OCI-LY1 (cell line): Measurements from ENCODE around the gene LSAMP.

Experiments
- H2AFZ ChIP-seq: fragments of 200-600 bp; sonication (generic), shearing (Covaris generic); 2 replicates; pipeline ENCODE4 v1.6.0; 2014; ENCODE audit warnings: antibody characterized with exemption, mild to moderate bottlenecking, low read length
- H3F3A ChIP-seq: fragments of 200-600 bp; sonication (generic), shearing (Covaris generic); 2 replicates; pipeline ENCODE4 v1.6.0; 2014; ENCODE audit warnings: mild to moderate bottlenecking, antibody characterized with exemption, low read length, moderate library complexity; ENCODE audit not compliant: insufficient read depth
- H3K27ac ChIP-seq: fragments of 200-600 bp; sonication (generic); 2 replicates; pipeline ENCODE4 v1.5.1; 2014; ENCODE audit warnings: low read length, mixed run types, mild to moderate bottlenecking, low read depth; ENCODE audit not compliant: poor library complexity, severe bottlenecking
- H3K27me3 ChIP-seq: fragments of 200-600 bp; sonication (generic); 2 replicates; pipeline ENCODE4 v1.6.0; 2014; ENCODE audit warnings: antibody characterized with exemption, mild to moderate bottlenecking, low read length, moderate library complexity; ENCODE audit not compliant: insufficient read depth
- H3K36me3 ChIP-seq: fragments of 200-600 bp; sonication (generic); 2 replicates; pipeline ENCODE4 v1.6.1; 2014; ENCODE audit warnings: mild to moderate bottlenecking, antibody characterized with exemption, low read length, moderate library complexity, mixed read lengths; ENCODE audit not compliant: insufficient read depth
- H3K4me1 ChIP-seq: fragments of 200-600 bp; sonication (generic); 2 replicates; pipeline ENCODE4 v1.5.1; 2014; ENCODE audit warnings: mild to moderate bottlenecking, low read length, moderate library complexity; ENCODE audit not compliant: insufficient read depth, severe bottlenecking
- H3K4me2 ChIP-seq: fragments of 200-600 bp; sonication (generic), shearing (Covaris generic); 2 replicates; pipeline ENCODE4 v1.6.1; 2014; ENCODE audit warnings: low read length
- H3K4me3 ChIP-seq: fragments of 200-600 bp; sonication (generic); 2 replicates; pipeline ENCODE4 v1.5.1; 2014; ENCODE audit warnings: low read length, low read depth, mild to moderate bottlenecking, mixed read lengths; ENCODE audit not compliant: poor library complexity, severe bottlenecking
- H3K79me2 ChIP-seq: fragments of 200-600 bp; shearing (Covaris generic); 2 replicates; pipeline ENCODE4 v1.6.1; 2016; ENCODE audit warnings: mixed run types, low read length, mixed read lengths; ENCODE audit not compliant: insufficient read depth
- H3K9ac ChIP-seq: fragments of 200-600 bp; sonication (generic), shearing (Covaris generic); 2 replicates; pipeline ENCODE4 v1.6.1; 2014; ENCODE audit warnings: mild to moderate bottlenecking, low read length, mixed read lengths
- H3K9me2 ChIP-seq: fragments of 200-600 bp; sonication (generic), shearing (Covaris generic); 2 replicates; pipeline ENCODE4 v1.6.1; 2014; ENCODE audit warnings: low read depth, mild to moderate bottlenecking, low read length, mixed read lengths
- H3K9me3 ChIP-seq: fragments of 200-600 bp; shearing (Covaris generic); 2 replicates; pipeline ENCODE4 v1.6.1; 2014; ENCODE audit warnings: low read length, mixed read lengths
- H4K20me1 ChIP-seq: fragments of 200-600 bp; sonication (generic), shearing (Covaris generic); 2 replicates; pipeline ENCODE4 v1.6.0; 2016; ENCODE audit warnings: mild to moderate bottlenecking, low read length; ENCODE audit not compliant: insufficient read depth
- EZH2 ChIP-seq: fragments of 200-600 bp; sonication (generic), shearing (Covaris generic); IDR thresholded peaks from 2 replicates; pipeline ENCODE4 v1.8.0; 2017; ENCODE audit warnings: borderline replicate concordance, mixed run types, mild to moderate bottlenecking, antibody characterized with exemption, low read length, moderate library complexity, mixed read lengths
- TF ChIP-seq, protein P1 (sequence below): fragments of 200-600 bp; sonication (generic), shearing (Covaris generic); IDR thresholded peaks from 2 replicates; pipeline ENCODE4 v1.5.1; 2017; ENCODE audit warnings: mild to moderate bottlenecking, antibody characterized with exemption, low read length, moderate library complexity, mixed read lengths

Gene LSAMP

GRCh38 chr3:116393199-116393598 lies 52.1 kb downstream of the LSAMP start:
- Histone ChIP-seq H3K79me2 (no peaks in the 10 kb centered on the region), H3K9me2 (no peaks in the 10 kb centered on the region), H3K4me3 (no peak overlapping the region), H3K4me1 (no peaks in the 10 kb centered on the region), H3K27ac (no peak overlapping the region), H4K20me1 (no peaks in the 10 kb centered on the region), H3F3A (no peaks in the 10 kb centered on the region), H2AFZ (no peak overlapping the region), H3K4me2 (no peak overlapping the region), H3K9ac (no peak overlapping the region), H3K36me3 (no peaks in the 10 kb centered on the region), H3K9me3 (no peaks in the 10 kb centered on the region), H3K27me3 (no peaks in the 10 kb centered on the region)
- no peak for TF ChIP-seq EZH2
- TF ChIP-seq, protein P1, sequence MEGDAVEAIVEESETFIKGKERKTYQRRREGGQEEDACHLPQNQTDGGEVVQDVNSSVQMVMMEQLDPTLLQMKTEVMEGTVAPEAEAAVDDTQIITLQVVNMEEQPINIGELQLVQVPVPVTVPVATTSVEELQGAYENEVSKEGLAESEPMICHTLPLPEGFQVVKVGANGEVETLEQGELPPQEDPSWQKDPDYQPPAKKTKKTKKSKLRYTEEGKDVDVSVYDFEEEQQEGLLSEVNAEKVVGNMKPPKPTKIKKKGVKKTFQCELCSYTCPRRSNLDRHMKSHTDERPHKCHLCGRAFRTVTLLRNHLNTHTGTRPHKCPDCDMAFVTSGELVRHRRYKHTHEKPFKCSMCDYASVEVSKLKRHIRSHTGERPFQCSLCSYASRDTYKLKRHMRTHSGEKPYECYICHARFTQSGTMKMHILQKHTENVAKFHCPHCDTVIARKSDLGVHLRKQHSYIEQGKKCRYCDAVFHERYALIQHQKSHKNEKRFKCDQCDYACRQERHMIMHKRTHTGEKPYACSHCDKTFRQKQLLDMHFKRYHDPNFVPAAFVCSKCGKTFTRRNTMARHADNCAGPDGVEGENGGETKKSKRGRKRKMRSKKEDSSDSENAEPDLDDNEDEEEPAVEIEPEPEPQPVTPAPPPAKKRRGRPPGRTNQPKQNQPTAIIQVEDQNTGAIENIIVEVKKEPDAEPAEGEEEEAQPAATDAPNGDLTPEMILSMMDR: no peak

DNA sequence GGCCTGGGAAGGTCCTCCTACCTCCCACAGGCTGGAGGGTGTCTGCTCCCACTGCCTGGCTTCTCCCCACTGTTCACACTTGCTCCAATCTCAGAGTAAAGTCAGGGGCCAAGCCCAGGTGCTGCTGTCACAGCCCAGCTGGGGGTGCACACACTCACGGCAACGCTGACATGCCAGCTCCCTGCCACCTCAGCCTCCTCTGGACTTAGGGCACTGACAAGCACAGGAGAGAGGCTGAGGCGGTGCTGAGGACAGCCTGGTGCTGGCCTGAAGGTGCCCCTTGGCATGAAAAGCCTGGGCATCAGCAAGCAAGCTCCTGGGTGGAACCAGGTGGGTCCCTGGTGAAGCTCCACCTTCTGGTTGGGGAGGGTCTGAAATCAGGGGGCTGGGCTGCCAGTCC lies 53.0 kb downstream of the LSAMP start:
- no peaks in the 10 kb centered on the region for H3K79me2 ChIP-seq
- no peaks in the 10 kb centered on the region for H4K20me1 ChIP-seq
- no peak overlapping the region for H3K27ac ChIP-seq
- no peaks in the 10 kb centered on the region for H3F3A ChIP-seq
- H3K27me3 ChIP-seq: no peaks in the 10 kb centered on the region
- H2AFZ ChIP-seq: no peak overlapping the region
- no peaks in the 10 kb centered on the region for H3K36me3 ChIP-seq
- no peak overlapping the region for H3K9ac ChIP-seq
- H3K9me3 ChIP-seq: no peaks in the 10 kb centered on the region
- H3K9me2 ChIP-seq: no peaks in the 10 kb centered on the region
- no peaks in the 10 kb centered on the region for H3K4me1 ChIP-seq
- no peak for TF ChIP-seq EZH2
- TF ChIP-seq, protein P1: no peak
- H3K4me3 ChIP-seq: no peak overlapping the region
- no peak overlapping the region for H3K4me2 ChIP-seq

- H3K9ac ChIP-seq: no peak overlapping the region
- no peaks in the 10 kb centered on the region for H3K27me3 ChIP-seq
- H3K27ac ChIP-seq: no peak overlapping the region
Observed at GRCh38 chr3:116391296-116392201, 53.7 kb downstream of the LSAMP start.

More at GRCh38 chr3:116391296-116392201, 53.7 kb downstream of the LSAMP start:
- Histone ChIP-seq H2AFZ (no peak overlapping the region), H3K9me3 (no peaks in the 10 kb centered on the region), H3F3A (no peaks in the 10 kb centered on the region), H3K9me2 (no peaks in the 10 kb centered on the region), H3K4me3 (no peak overlapping the region), H3K79me2 (no peaks in the 10 kb centered on the region), H3K4me2 (no peak overlapping the region), H3K4me1 (no peaks in the 10 kb centered on the region), H4K20me1 (no peaks in the 10 kb centered on the region), H3K36me3 (no peaks in the 10 kb centered on the region)
- TF ChIP-seq EZH2: no peak
- TF ChIP-seq, protein P1: no peak
